Measurements from ENCODE around the gene PGAP3. TPM values are rescaled to one million over a fixed set of nuclear protein-coding genes. Genes with fewer than 3 reads are reported as not detected.

PGAP3 gene
- total RNA-seq, 2 experiments from 2014 or later: 18.3 to 23.9 TPM

GRCh38 chr17:39635614-39636176 is 52.2 kb downstream of the PGAP3 start:
- no peaks in the 10 kb centered on the region for H3K9me3 Mint-ChIP-seq
- peaks cover 5% of the 10 kb centered on the region for H3K27me3 Mint-ChIP-seq
- H3K27ac Mint-ChIP-seq: peak overlapping the region; percentile 81
- H3K4me3 Mint-ChIP-seq: peak overlapping the region; percentile 44
- POLR2A ChIA-PET: no interaction called here
- H3K4me1 Mint-ChIP-seq: peaks cover 46% of the 10 kb centered on the region
- DNase-seq (no peak), ATAC-seq (ENCODE audit: low read depth) (no peak)
- H3K36me3 Mint-ChIP-seq: peaks cover 2% of the 10 kb centered on the region

DNA sequence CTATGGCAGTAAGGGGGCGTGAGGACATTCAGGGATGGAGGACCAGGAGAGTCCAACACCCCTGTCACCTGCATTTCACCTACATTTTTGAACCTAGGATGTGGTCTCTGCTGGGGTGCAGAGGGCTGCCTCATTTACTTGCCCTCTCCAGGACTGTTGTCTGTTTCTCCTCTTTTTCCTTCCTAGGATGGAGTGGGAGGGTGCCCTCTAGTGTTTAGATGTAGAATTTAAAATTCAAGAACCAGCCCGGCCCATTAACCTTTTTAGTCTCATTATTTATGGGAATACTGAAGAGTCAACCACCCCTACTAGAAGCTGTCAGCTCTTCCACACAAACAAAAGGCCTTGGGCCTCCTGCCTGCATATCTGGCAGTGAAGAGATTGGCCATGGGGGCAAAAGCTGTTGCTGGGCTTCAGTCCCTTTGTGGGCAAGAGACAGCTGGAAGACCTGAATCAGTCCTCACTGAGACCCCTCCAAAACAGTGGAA is 53.4 kb downstream of the PGAP3 start:
- DNase-seq (no peak), ATAC-seq (ENCODE audit: low read depth) (no peak)
- no peak overlapping the region for H3K27ac Mint-ChIP-seq
- peaks cover 2% of the 10 kb centered on the region for H3K36me3 Mint-ChIP-seq
- POLR2A ChIA-PET: interaction anchor here (1.8 kb wide), 1 partner anchor 20 kb away, joined by 5 read pairs; no protein-coding TSS in a partner anchor
- H3K9me3 Mint-ChIP-seq: no peaks in the 10 kb centered on the region
- H3K27me3 Mint-ChIP-seq: peaks cover 8% of the 10 kb centered on the region
- peaks cover 38% of the 10 kb centered on the region for H3K4me1 Mint-ChIP-seq
- H3K4me3 Mint-ChIP-seq: no peak overlapping the region

DNA sequence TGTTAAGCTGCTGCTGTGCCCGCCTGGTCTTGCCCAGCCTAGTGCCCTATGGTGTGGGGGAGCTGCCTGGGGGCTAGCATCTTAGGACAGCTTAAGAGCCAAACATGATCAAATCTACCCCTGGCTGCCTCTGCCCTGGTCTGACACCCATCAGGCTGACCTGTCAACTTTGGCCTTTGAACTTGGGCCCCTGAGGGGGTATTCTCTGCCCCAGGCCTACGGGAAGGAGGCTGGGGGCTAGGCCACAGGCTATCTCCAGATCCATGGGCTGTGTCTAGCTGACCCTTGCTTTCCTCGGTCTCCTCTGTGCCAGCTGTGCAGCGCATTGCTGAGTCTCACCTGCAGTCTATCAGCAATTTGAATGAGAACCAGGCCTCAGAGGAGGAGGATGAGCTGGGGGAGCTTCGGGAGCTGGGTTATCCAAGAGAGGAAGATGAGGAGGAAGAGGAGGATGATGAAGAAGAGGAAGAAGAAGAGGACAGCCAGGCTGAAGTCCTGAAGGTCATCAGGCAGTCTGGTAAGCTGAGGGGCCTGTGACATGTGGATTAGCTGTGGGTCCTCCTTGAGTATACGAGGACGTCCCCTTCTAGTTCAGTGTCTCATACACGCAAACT is 54.2 kb downstream of the PGAP3 start:
- Mint-ChIP-seq H3K27ac (peak overlapping the region; percentile 75), H3K9me3 (no peaks in the 10 kb centered on the region), H3K27me3 (peaks cover 12% of the 10 kb centered on the region), H3K36me3 (peaks cover 2% of the 10 kb centered on the region), H3K4me3 (no peak overlapping the region), H3K4me1 (peaks cover 31% of the 10 kb centered on the region)
- DNase-seq (no peak), ATAC-seq (ENCODE audit: low read depth) (no peak)
- POLR2A ChIA-PET: interaction anchor here (1.1 to 1.8 kb wide), 2 partner anchors 10 to 21 kb away, joined by 3 to 5 read pairs; no protein-coding TSS in a partner anchor

DNA sequence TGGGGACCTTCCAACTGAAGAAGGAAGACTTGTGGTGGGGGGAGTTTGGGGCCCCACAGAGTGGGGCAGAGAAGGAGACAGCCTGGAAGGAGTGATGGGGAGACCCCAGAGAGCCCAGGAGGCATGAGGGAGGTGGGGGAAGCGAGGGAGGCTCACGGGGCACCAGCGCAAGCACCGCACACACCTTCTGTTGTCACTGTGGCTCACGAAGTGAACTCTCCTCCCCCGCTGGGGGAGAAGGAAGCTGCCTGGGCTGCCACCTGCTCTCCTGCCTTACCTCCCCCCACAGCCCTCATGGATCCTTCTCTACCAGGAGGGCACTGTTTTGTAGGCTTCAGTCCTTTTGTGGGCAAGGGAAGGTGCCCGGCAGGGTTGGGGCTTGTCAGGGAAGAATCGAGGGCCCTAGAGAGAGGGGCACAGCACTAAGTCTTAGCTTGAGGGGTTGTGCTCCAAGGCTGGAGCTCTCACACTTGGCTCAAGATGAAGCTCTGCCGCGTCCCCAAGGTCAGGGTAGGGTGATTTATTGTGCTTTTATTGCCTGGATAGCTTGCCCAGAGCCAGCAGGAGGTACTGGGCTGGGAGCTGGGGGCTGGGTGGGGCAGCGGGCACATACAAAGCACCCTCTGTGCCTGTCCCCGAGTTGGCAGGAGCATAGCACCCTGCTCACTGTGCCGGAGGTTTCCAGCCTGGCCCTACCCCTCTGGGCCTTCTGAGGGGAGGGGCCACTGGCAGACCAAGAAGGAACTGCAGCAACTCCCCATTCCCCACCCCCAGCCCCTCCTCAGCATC is 55.5 kb downstream of the PGAP3 start:
- DNase-seq (no peak), ATAC-seq (ENCODE audit: low read depth) (no peak)
- Mint-ChIP-seq H3K4me3 (no peak overlapping the region), H3K36me3 (no peaks in the 10 kb centered on the region), H3K9me3 (no peaks in the 10 kb centered on the region), H3K27ac (peak overlapping the region; percentile 71), H3K27me3 (peaks cover 22% of the 10 kb centered on the region), H3K4me1 (peaks cover 19% of the 10 kb centered on the region)
- POLR2A ChIA-PET: interaction anchor here (1.1 to 1.4 kb wide), 2 partner anchors 11 to 98 kb away, joined by 3 to 5 read pairs; partner anchors contain the start of gene MIEN1

DNA sequence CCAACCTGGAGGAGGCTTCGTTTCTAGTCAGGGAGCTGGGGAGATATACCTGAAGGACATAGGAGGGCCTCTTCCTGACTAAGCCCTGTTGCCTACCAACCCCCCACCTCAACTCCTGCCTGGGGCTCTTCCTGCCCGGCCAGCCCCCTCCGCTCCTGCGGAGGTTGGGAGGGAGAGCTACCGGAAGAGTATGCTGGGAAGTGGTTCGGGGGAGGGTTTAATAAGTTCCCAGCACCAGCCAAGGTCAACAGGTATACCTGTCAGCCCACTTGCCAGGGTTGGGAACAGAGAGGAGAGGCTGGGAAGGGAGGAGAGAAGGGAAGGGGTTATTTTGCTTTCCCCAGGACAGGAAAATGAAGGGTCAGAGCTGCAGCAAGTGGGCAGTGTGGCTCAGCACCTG is 56.5 kb downstream of the PGAP3 start:
- POLR2A ChIA-PET: interaction anchor here (0.5 to 1.1 kb wide), 2 partner anchors 10 to 112 kb away, joined by 3 to 4 read pairs; no protein-coding TSS in a partner anchor
- no peak for ATAC-seq (ENCODE audit: low read depth)
- H3K27me3 Mint-ChIP-seq: peaks cover 28% of the 10 kb centered on the region
- H3K36me3 Mint-ChIP-seq: no peaks in the 10 kb centered on the region
- H3K4me3 Mint-ChIP-seq: peak overlapping the region; percentile 35
- peaks cover 18% of the 10 kb centered on the region for H3K4me1 Mint-ChIP-seq
- no peaks in the 10 kb centered on the region for H3K9me3 Mint-ChIP-seq
- DNase-seq: no peak
- H3K27ac Mint-ChIP-seq: peak overlapping the region; percentile 71

DNA sequence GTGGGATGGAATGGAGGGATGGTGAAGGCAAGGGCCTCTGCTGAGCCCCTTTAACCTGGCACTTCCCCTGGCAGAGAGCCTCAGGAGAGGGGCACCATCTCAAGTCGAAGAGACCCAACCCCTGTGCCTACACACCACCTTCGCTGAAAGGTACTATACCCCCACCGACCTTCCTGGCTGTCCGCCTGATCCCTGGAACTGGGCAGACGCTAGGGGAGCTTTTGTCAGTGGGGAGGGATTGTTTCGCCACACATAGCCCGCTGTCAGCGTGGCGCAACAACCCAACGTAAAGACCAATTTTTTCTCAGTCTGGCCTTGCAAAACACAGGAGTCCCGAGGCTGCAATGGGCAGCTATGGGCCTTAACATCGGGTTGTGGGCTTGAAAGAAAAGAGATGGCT is 58.0 kb downstream of the PGAP3 start:
- ATAC-seq (ENCODE audit: low read depth) (no peak), DNase-seq (no peak)
- H3K27me3 Mint-ChIP-seq: peaks cover 43% of the 10 kb centered on the region
- no peaks in the 10 kb centered on the region for H3K9me3 Mint-ChIP-seq
- H3K36me3 Mint-ChIP-seq: no peaks in the 10 kb centered on the region
- POLR2A ChIA-PET: no interaction called here
- H3K4me3 Mint-ChIP-seq: no peak overlapping the region
- H3K27ac Mint-ChIP-seq: no peak overlapping the region
- H3K4me1 Mint-ChIP-seq: peaks cover 18% of the 10 kb centered on the region

- H3K4me3 Mint-ChIP-seq: no peak overlapping the region
These were observed 58.4 kb downstream of the PGAP3 start for GRCh38 chr17:39629494-39629880.

GRCh38 chr17:39628655-39629493 is 59.0 kb downstream of the PGAP3 start:
- H3K27me3 Mint-ChIP-seq: peaks cover 49% of the 10 kb centered on the region
- H3K36me3 Mint-ChIP-seq: no peaks in the 10 kb centered on the region
- H3K4me1 Mint-ChIP-seq: peaks cover 12% of the 10 kb centered on the region
- H3K9me3 Mint-ChIP-seq: no peaks in the 10 kb centered on the region
- DNase-seq (no peak), ATAC-seq (ENCODE audit: low read depth) (no peak)
- H3K4me3 Mint-ChIP-seq: no peak overlapping the region
- POLR2A ChIA-PET: interaction anchor here (1.1 kb wide), 1 partner anchor 124 kb away, joined by 3 read pairs; no protein-coding TSS in a partner anchor
- H3K27ac Mint-ChIP-seq: no peak overlapping the region

More at GRCh38 chr17:39629494-39629880, 58.4 kb downstream of the PGAP3 start:
- H3K9me3 Mint-ChIP-seq: no peaks in the 10 kb centered on the region
- H3K27ac Mint-ChIP-seq: no peak overlapping the region
- ATAC-seq (ENCODE audit: low read depth) (no peak), DNase-seq (no peak)
- H3K27me3 Mint-ChIP-seq: peaks cover 46% of the 10 kb centered on the region
- no peaks in the 10 kb centered on the region for H3K36me3 Mint-ChIP-seq
- peaks cover 17% of the 10 kb centered on the region for H3K4me1 Mint-ChIP-seq
- POLR2A ChIA-PET: no interaction called here

DNA sequence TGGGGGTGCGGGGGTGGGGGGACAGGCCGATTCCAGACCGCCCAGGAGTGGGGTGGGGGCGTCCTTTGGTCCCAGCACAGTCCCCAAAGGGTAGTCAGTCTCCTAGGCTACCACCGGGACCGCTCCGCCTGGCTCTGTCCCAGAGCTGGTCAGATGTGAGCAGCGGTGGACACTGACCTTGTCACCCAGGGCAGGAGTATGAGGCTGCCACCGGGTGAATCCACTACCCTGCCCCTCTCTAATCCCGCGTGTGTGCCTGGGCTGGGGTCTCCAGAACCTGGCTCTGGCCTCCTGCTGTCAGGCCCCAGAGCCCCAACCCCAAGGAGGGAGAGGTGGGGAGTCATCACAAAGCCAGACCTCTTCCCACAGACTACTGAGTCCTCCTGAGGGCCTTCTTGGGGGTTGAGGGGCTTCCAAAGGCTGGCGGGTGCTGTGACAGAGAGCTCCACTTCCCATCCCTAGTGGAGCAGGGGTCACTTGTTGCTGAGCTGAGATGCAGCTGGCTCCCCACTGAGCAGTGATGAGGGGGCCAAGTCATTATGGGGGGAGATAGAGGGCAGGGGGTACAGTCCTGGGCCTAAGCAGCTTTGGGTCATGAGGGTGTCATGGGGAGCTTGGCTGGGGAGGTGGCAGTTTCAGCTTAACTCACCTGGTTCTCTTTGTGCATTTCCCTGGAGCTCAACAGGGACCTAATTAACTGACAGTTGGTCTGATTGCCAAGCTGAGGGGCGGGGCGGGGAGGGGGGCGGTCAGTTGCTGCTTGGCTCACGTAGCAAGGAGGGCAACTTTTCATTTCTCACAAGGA is 59.9 kb downstream of the PGAP3 start:
- no peak for DNase-seq
- Mint-ChIP-seq H3K4me1 (peaks cover 12% of the 10 kb centered on the region), H3K27me3 (peaks cover 49% of the 10 kb centered on the region), H3K27ac (no peak overlapping the region), H3K9me3 (no peaks in the 10 kb centered on the region), H3K4me3 (no peak overlapping the region), H3K36me3 (no peaks in the 10 kb centered on the region)
- ATAC-seq (ENCODE audit: low read depth): no peak
- POLR2A ChIA-PET: interaction anchor here (1.1 kb wide), 1 partner anchor 125 kb away, joined by 3 read pairs; no protein-coding TSS in a partner anchor

DNA sequence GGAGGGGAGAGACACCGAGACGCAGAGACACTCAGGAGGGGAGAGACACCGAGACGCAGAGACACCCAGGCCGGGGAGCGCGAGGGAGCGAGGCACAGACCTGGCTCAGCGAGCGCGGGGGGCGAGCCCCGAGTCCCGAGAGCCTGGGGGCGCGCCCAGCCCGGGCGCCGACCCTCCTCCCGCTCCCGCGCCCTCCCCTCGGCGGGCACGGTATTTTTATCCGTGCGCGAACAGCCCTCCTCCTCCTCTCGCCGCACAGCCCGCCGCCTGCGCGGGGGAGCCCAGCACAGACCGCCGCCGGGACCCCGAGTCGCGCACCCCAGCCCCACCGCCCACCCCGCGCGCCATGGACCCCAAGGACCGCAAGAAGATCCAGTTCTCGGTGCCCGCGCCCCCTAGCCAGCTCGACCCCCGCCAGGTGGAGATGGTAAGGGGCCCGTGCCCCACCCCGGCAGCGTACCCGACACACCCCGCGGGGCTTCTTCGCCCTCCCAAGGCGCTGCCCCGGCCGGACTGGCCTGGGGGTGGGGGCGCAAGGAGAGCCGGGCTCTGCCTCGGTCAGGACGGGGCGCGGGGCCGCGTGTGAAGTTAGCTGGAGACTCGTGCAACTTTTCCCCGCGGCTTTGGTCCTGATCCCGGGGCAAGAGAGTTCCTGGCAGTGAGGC is 60.7 kb downstream of the PGAP3 start:
- Mint-ChIP-seq H3K9me3 (no peaks in the 10 kb centered on the region), H3K27me3 (peaks cover 49% of the 10 kb centered on the region), H3K4me1 (peaks cover 15% of the 10 kb centered on the region), H3K4me3 (peak overlapping the region; percentile 57), H3K36me3 (no peaks in the 10 kb centered on the region), H3K27ac (no peak overlapping the region)
- POLR2A ChIA-PET: interaction anchor here (1.1 kb wide), 1 partner anchor 126 kb away, joined by 3 read pairs; no protein-coding TSS in a partner anchor
- no peak for DNase-seq
- no peak for ATAC-seq (ENCODE audit: low read depth)

DNA sequence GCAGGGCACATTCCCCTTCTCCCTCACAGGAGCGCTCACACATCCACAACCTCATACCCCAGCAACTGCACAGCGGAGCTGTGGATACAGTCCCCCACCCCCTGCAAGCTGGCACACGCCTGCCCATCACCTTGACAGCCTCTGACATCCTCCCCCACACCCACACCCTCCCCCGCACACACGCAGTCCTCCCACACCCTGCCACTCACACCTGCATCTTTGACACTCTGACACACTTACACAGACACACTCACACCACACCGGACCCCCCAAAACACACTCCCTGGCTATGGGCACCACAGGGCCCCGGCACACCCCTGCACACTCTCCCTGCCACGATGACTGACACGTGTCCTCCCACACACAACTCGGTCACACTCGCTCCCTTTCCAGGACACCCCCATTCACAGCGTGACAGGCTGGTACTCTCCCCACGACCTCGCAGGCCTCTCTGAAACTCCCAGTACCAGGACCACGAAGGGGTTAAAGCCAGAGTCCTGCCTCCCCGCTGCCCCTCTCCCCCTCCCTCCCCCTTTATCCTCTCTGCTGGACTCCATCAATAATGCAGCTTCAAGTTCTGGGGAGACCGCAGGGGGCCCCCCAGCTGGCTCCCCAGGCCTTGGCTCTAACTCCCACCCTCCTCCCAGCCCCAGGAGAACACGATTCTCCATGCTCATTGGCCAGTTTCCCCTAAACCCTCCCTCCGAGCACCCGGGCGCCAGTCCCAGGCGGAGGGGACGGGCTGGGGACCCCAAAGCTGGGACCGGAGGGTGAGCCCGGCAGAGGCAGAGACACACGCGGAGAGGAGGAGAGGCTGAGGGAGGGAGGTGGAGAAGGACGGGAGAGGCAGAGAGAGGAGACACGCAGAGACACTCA is 61.4 kb downstream of the PGAP3 start, which contains the start of gene PPP1R1B:
Gene PPP1R1B, plus strand, starts transcription at position 782 of the 876 bp plus-strand sequence. CDS start 441 bp downstream, outside the sequence.
- Mint-ChIP-seq H3K4me3 (peak within 1 kb of the TSS; percentile 57), H3K9me3 (no peaks in the 10 kb centered on the region), H3K36me3 (no peaks in the 10 kb centered on the region), H3K27ac (no peak within 1 kb of the TSS), H3K27me3 (peaks cover 48% of the 10 kb centered on the region), H3K4me1 (peaks cover 12% of the 10 kb centered on the region)
- POLR2A ChIA-PET: interaction anchor here (0.6 kb wide), 1 partner anchor 1076 kb away, joined by 3 read pairs; no protein-coding TSS in a partner anchor
- ATAC-seq (ENCODE audit: low read depth) (no peak), DNase-seq (no peak)
